Breast epithelium (tissue), 4 donors: Measurements from ENCODE around the gene DYDC2. TPM values are rescaled to one million over a fixed set of nuclear protein-coding genes. Genes with fewer than 3 reads are reported as not detected.
A peak's percentile ranks its signal among the peaks of the same experiment; 100 is the strongest.

Experiments used
- DNase-seq, 2 donors: peaks; one replicate each; pipeline ENCODE4 v3.0.0-alpha.2; 2019; ENCODE audit warnings: low spot score in 2 of 2
- H3K27ac ChIP-seq, 2 donors: fragments of 200-600 bp; sonication (generic) in 1 of 2; one replicate each; pipeline ENCODE4 v1.5.1; 2016 to 2019; ENCODE audit warnings: mild to moderate bottlenecking in 1 of 2
- H3K27me3 ChIP-seq, 2 donors: fragments of 200-600 bp; sonication (generic) in 1 of 2; one replicate each; pipeline versions ENCODE4 v1.5.1 to v1.6.0; 2017 to 2019; ENCODE audit warnings: control low read depth in 1 of 2, mild to moderate bottlenecking in 1 of 2
- H3K36me3 ChIP-seq: fragments of 200-600 bp; one replicate; pipeline ENCODE4 v1.5.1; 2019
- H3K4me1 ChIP-seq, 2 donors: fragments of 200-600 bp; sonication (generic); one replicate each; pipeline ENCODE4 v1.5.1; 2016 to 2019; ENCODE audit warnings: control low read depth in 1 of 2
- H3K4me3 ChIP-seq, 3 donors: fragments of 200-600 bp; sonication (generic); 1 replicate in 2 of 3; 2 replicates in 1 of 3; pipeline ENCODE4 v1.5.1; 2016 to 2019; ENCODE audit warnings: mild to moderate bottlenecking in 3 of 3, moderate library complexity in 2 of 3
- H3K9me3 ChIP-seq, 2 donors: fragments of 200-600 bp; sonication (generic) in 1 of 2; one replicate each; pipeline ENCODE4 v1.5.1; 2016 to 2019; ENCODE audit warnings: control low read depth in 1 of 2
- CTCF ChIP-seq, 3 donors: fragments of 450-650 bp; IDR thresholded peaks; one replicate each; pipeline ENCODE4 v1.5.1; 2016 to 2017; ENCODE audit warnings: antibody characterized with exemption in 3 of 3, mild to moderate bottlenecking in 3 of 3, moderate library complexity in 3 of 3
- POLR2A ChIP-seq: fragments of 450-650 bp; IDR thresholded peaks from one replicate; pipeline ENCODE4 v1.6.1; 2016; ENCODE audit warnings: antibody characterized with exemption, mild to moderate bottlenecking, moderate library complexity
- POLR2AphosphoS5 ChIP-seq, 3 donors: sonication (generic); formaldehyde crosslinking; IDR thresholded peaks; one replicate each; pipeline ENCODE4 v1.6.1; 2017; ENCODE audit warnings: antibody characterized with exemption in 3 of 3
- intact Hi-C: fragments of 100-400 bp; cut with DNase I; formaldehyde crosslinking; loops from one replicate; pipeline ENCODE4 v1.15.1; 2023; ENCODE audit warnings: low total_unique reads
- total RNA-seq, 3 donors: library from RNA; depleted of rRNA; stranded (reverse); fragments of >200 nt; gene quantifications; one replicate each; pipeline ENCODE4 v1.1.0, GENCODE V29; 2016

DYDC2 gene
- total RNA-seq, 3 donors from 2014 or later, result 0.32 TPM; not detected in 2

GRCh38 chr10:80397014-80397413 lies 40.4 kb downstream of the DYDC2 start:
- no peak for DNase-seq
- Histone ChIP-seq H3K27me3 (no peaks in the 10 kb centered on the region), H3K4me1 (no peaks in the 10 kb centered on the region), H3K4me3 (no peak overlapping the region), H3K9me3 (no peaks in the 10 kb centered on the region), H3K36me3 (no peaks in the 10 kb centered on the region), H3K27ac (no peak overlapping the region)
- TF ChIP-seq CTCF (IDR thresholded peaks at IDR 0.05) (no peak), POLR2AphosphoS5 (IDR thresholded peaks at IDR 0.05) (no peak), POLR2A (no peak)
- intact Hi-C loops, result no loop called here

GRCh38 chr10:80400136-80400804 lies 43.7 kb downstream of the DYDC2 start:
- no peaks in the 10 kb centered on the region for H3K27me3 ChIP-seq
- TF ChIP-seq POLR2A, result no peak
- TF ChIP-seq CTCF (IDR thresholded peaks at IDR 0.05), result no peak
- no peak for TF ChIP-seq POLR2AphosphoS5 (IDR thresholded peaks at IDR 0.05)
- H3K4me1 ChIP-seq, result no peaks in the 10 kb centered on the region
- H3K27ac ChIP-seq, result peak overlapping the region in 1 of 2 donors; percentile 32
- no peaks in the 10 kb centered on the region for H3K36me3 ChIP-seq
- intact Hi-C loops, result no loop called here
- no peaks in the 10 kb centered on the region for H3K9me3 ChIP-seq
- no peak overlapping the region for H3K4me3 ChIP-seq
- DNase-seq, result no peak

- intact Hi-C loops, result loop anchor here (5.0 kb wide), 1 partner anchor 47 kb away; the partner anchor contains the start of gene TSPAN14
- H3K27me3 ChIP-seq, result no peaks in the 10 kb centered on the region
- H3K36me3 ChIP-seq, result no peaks in the 10 kb centered on the region
- no peaks in the 10 kb centered on the region for H3K4me1 ChIP-seq
- peak overlapping the region in 1 of 2 donors; percentile 48 for H3K27ac ChIP-seq
- no peak for DNase-seq
- no peak overlapping the region for H3K4me3 ChIP-seq
- no peaks in the 10 kb centered on the region for H3K9me3 ChIP-seq
- TF ChIP-seq POLR2A, result no peak
These were observed 48.5 kb downstream of the DYDC2 start for GRCh38 chr10:80405035-80405434.

GRCh38 chr10:80405626-80406025 lies 49.0 kb downstream of the DYDC2 start:
- TF ChIP-seq POLR2A, result no peak
- no peak for TF ChIP-seq POLR2AphosphoS5 (IDR thresholded peaks at IDR 0.05)
- TF ChIP-seq CTCF (IDR thresholded peaks at IDR 0.05), result no peak
- Histone ChIP-seq H3K4me1 (no peaks in the 10 kb centered on the region), H3K27me3 (no peaks in the 10 kb centered on the region), H3K36me3 (no peaks in the 10 kb centered on the region), H3K4me3 (no peak overlapping the region), H3K27ac (peak overlapping the region in 1 of 2 donors; percentile 48), H3K9me3 (no peaks in the 10 kb centered on the region)
- DNase-seq, result no peak
- intact Hi-C loops, result loop anchor here (5.0 kb wide), 1 partner anchor 47 kb away; the partner anchor contains the start of gene TSPAN14

GRCh38 chr10:80406204-80406603 lies 49.6 kb downstream of the DYDC2 start:
- Histone ChIP-seq H3K27ac (peak overlapping the region in 1 of 2 donors; percentile 33), H3K4me3 (no peak overlapping the region), H3K36me3 (no peaks in the 10 kb centered on the region), H3K27me3 (no peaks in the 10 kb centered on the region), H3K4me1 (no peaks in the 10 kb centered on the region), H3K9me3 (no peaks in the 10 kb centered on the region)
- intact Hi-C loops, result loop anchor here (5.0 kb wide), 1 partner anchor 46 kb away; the partner anchor contains the start of gene TSPAN14
- TF ChIP-seq POLR2AphosphoS5 (IDR thresholded peaks at IDR 0.05) (no peak), CTCF (IDR thresholded peaks at IDR 0.05) (no peak), POLR2A (no peak)
- DNase-seq, result no peak
